Lower leg skin (tissue), 4 donors: ENCODE measurements around the gene FAM187B. TPM values are rescaled to one million over a fixed set of nuclear protein-coding genes. Genes with fewer than 3 reads are reported as not detected.
"Not testable (repeated sequence)": the region's sequence is repeated elsewhere in the genome, so short reads cannot be mapped to it uniquely, and the experiment has no call there.

Experiments
- DNase-seq, 2 donors: peaks; one replicate each; pipeline ENCODE4 v3.0.0-alpha.2; 2019; ENCODE audit warnings: low spot score in 2 of 2
- H3K4me3 ChIP-seq: fragments of 200-600 bp; sonication (generic); 2 replicates; pipeline ENCODE4 v1.5.1; 2017; ENCODE audit warnings: mild to moderate bottlenecking, low read depth; ENCODE audit not compliant: poor library complexity, severe bottlenecking
- POLR2A ChIP-seq, 2 donors: fragments of 450-650 bp; IDR thresholded peaks; one replicate each; pipeline ENCODE4 v1.6.1; 2016 to 2017; ENCODE audit warnings: antibody characterized with exemption in 2 of 2, mild to moderate bottlenecking in 1 of 2, moderate library complexity in 1 of 2
- WGBS, 2 donors: methylation state at CpG; one replicate each; pipeline ENCODE4 v1.1.5; 2018; 5-methylcytosine and 5-hydroxymethylcytosine counted together
- intact Hi-C: fragments of 100-400 bp; cut with DNase I; formaldehyde crosslinking; loops from one replicate; pipeline ENCODE4 v1.15.0; 2023; ENCODE audit warnings: low total_unique reads
- total RNA-seq, 4 donors: library from RNA; depleted of rRNA; stranded (reverse); fragments of >200 nt; gene quantifications; one replicate each; pipeline ENCODE4 v1.1.0, GENCODE V29; 2016
- TF ChIP-seq, protein P1 (sequence below), 3 donors: fragments of 450-650 bp; IDR thresholded peaks; one replicate each; pipeline ENCODE4 v1.5.1; 2016; ENCODE audit warnings: antibody characterized with exemption in 3 of 3, mild to moderate bottlenecking in 3 of 3, moderate library complexity in 2 of 3

FAM187B gene
- total RNA-seq, 4 donors from 2014 or later: not detected

DNA sequence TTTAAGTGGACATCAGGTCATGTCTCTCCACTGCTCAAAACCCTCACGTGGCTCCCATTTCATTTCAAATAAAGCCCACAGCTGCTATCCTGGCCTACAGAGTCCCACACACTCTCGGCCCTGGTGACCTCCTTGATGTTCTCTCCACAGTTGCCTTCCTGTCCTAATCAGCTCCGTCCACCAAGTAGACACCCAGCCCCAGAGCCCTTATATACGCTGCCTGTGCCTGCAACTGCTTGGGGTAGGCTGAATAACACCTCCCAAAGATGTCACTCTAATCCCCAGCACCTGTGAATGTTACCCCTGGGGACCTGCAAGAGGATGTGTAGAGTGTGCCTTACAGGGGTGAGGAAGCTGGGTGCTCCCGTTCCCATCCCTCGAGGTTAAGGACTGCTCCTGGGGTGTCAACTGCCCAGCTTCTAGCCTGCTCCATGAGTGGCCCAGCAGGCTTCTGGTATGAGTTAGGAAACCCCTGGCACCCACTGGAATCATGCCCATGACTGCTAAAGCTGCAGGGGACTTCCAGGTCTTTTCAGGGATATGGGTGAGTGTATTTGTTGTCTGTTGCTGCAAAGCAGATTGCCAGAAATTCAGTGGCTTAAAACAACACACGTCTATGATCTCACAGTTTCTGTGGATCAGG is 6.0 kb downstream of the FAM187B start:
- WGBS, 2 donors: 82 to 95% methylated on average over 6 to 7 of the region's 7 CpGs
- peak in 1 of 2 donors; percentile 70 for DNase-seq
- intact Hi-C loops: no loop called here
- TF ChIP-seq, protein P1, sequence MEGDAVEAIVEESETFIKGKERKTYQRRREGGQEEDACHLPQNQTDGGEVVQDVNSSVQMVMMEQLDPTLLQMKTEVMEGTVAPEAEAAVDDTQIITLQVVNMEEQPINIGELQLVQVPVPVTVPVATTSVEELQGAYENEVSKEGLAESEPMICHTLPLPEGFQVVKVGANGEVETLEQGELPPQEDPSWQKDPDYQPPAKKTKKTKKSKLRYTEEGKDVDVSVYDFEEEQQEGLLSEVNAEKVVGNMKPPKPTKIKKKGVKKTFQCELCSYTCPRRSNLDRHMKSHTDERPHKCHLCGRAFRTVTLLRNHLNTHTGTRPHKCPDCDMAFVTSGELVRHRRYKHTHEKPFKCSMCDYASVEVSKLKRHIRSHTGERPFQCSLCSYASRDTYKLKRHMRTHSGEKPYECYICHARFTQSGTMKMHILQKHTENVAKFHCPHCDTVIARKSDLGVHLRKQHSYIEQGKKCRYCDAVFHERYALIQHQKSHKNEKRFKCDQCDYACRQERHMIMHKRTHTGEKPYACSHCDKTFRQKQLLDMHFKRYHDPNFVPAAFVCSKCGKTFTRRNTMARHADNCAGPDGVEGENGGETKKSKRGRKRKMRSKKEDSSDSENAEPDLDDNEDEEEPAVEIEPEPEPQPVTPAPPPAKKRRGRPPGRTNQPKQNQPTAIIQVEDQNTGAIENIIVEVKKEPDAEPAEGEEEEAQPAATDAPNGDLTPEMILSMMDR (IDR thresholded peaks at IDR 0.05): no peak
- no peak for TF ChIP-seq POLR2A (IDR thresholded peaks at IDR 0.05)
- no peak overlapping the region for H3K4me3 ChIP-seq

DNA sequence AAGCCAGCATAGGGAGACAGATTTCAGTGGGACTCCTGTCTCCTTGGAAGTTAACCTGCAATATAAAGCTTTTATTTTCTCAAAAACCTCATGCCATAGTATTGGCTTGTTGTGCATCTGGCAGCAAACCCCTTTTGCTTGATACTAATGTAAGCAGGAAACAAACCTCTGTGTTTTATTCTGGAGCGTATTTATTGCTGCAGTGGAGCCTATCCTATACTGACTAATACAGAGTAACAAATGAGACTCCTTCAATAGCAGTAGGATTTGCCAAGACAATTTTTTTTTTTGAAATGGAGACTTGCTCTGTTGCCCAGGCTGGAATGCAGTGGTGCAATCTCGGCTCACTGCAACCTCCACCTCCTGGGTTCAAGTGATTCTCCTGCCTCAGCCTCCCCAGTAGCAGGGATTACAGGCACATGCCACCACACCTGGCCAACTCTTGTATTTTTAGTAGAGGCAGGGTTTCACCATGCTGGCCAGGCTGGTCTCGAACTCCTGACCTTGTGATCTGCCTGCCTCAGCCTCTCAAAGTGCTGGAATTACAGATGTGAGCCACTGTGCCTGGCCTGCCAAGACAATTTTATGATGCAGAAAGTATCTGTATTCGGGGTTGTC is 7.5 kb downstream of the FAM187B start:
- intact Hi-C loops, H3K4me3 ChIP-seq: not testable (repeated sequence)
- DNase-seq: peak in 1 of 2 donors; percentile 71
- 87 to 88% methylated on average over 4 of the region's 4 CpGs for WGBS, 2 donors

DNA sequence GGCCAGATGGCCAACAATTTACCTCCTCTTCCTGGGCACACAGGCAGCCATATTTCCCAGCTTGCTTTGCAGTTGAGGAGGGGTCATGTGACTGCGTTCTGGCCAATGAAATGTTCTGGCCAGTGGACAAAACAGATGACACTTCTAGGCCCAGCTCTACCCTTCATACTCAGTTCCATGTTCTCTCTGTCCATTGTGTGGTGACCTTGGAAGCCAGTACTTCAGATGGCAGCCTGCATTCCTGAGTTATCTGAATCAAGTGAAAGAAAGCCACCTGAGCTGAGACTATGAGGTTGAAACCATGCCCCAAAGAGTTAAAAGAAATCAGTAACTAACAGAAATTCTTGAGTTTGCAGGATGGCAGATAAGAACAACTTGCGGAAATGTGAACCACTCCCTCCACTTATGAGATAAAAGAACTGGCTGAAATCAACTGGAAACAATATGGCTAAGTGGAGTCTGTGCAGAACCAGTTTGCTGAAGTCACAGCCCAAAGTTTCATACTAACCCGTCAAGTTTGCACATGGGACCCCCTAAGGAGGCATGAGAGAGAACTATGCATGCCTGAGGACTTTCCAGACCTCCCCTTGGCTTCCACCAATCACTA is 8.1 kb downstream of the FAM187B start:
- intact Hi-C loops: no loop called here
- 59 to 62% methylated on average over 3 of the region's 3 CpGs for WGBS, 2 donors
- no peak overlapping the region for H3K4me3 ChIP-seq
- DNase-seq: peak in 1 of 2 donors; percentile 57
- no peak for TF ChIP-seq POLR2A (IDR thresholded peaks at IDR 0.05)
- TF ChIP-seq, protein P1 (IDR thresholded peaks at IDR 0.05): no peak

DNA sequence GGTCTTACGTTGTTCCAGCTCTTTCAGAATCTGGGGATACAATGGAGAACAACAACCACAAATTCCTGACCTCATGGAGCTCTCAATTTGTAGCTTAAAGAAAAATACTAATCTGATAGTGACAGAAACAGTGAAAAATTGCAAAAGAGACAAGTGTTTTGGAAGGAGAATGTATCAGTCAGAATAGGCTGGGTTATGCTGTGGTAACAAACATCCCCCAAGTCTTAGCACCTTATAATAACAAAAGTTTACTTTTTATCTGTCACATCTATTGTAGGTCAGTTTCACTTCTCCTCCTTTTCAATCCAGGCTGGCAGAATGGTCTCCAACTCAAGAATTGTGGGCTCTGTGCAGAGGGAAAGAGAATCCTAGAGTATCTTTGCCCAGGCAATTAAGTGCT is 9.5 kb downstream of the FAM187B start:
- 95 to 96% methylated on average over 1 of the region's 1 CpG for WGBS, 2 donors
- intact Hi-C loops: no loop called here
- TF ChIP-seq, protein P1 (IDR thresholded peaks at IDR 0.05): no peak
- TF ChIP-seq POLR2A (IDR thresholded peaks at IDR 0.05): no peak

DNA sequence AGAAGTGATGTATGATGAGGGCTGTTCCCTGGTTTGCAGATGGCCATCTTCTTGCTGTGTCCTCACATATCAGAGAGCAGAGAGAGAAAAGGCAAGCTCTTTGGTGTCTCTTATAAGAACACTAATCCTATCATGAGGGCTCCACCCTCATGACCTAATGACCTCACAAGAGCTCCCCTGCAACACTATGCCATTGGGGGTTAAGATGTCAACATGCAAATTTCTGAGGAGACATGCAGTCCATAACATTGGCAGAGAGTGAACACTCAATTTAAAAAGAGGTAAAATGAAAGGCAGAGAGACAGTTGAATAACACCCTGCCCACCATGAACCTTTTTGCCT is 10.9 kb downstream of the FAM187B start:
- intact Hi-C loops: no loop called here
- H3K4me3 ChIP-seq: no peak overlapping the region
- peak in 1 of 2 donors; percentile 5 for DNase-seq
- no peak for TF ChIP-seq POLR2A (IDR thresholded peaks at IDR 0.05)
- TF ChIP-seq, protein P1 (IDR thresholded peaks at IDR 0.05): no peak

More for the DNA sequence above, 9.5 kb downstream of the FAM187B start:
- no peak overlapping the region for H3K4me3 ChIP-seq
- DNase-seq: no peak

DNA sequence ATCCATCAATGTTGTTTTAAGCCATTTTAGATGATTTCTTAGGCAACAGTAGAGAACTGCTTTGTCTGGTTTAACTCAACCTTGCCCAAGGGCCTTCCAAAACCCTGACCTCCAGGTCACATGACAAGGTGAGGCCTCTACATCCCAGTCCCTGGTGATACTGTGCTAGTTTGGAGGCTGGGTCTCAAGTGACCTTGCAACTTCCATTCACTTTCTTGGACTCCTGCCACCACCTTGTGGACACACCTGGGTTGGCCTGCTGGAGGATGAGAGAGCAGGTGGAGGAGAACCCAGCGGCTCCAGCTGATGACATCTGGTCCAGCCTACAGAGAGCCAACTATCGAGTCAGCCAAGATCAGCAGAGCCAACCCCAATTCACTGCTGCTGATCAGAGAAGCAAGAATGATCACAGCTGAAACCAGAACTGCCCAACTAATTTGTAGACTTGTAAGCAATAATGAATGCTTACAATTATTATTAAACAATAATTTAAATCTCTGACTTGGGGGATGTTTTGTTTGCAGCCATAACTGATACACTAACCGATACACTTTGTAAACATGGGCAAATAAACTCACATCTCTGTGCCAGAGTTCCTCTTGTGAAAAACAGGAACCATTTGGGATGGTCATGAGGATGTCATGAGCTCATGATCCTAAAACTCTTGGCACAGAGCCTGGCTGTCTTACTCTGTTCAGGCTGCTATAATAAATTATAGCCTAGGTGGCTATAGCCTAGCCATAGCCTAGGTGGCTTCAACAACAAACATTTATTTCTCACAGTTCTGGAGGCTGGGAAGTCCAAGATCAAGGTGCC is 11.5 kb downstream of the FAM187B start:
- TF ChIP-seq, protein P1 (IDR thresholded peaks at IDR 0.05): no peak
- no peak for TF ChIP-seq POLR2A (IDR thresholded peaks at IDR 0.05)
- intact Hi-C loops: no loop called here
- WGBS, 2 donors: 54 to 88% methylated on average over 3 of the region's 3 CpGs
- DNase-seq: peak; percentile 61 to 79
- no peak overlapping the region for H3K4me3 ChIP-seq
